AG09309 (cell line): Measurements from ENCODE around the gene TBC1D1.

Source experiments
- DNase-seq: peaks from one replicate; pipeline ENCODE4 v3.0.0-alpha.2; 2010; ENCODE audit warnings: low read depth
- H3K4me3 ChIP-seq: 2 replicates; pipeline ENCODE4 v1.5.1; 2011; ENCODE audit warnings: mild to moderate bottlenecking, low read depth, low read length, moderate library complexity; ENCODE audit not compliant: control insufficient read depth
- TF ChIP-seq, protein P1 (sequence below): IDR thresholded peaks from 2 replicates; pipeline ENCODE4 v1.5.1; 2011; ENCODE audit warnings: mild to moderate bottlenecking, low read depth, low read length, inconsistent platforms; ENCODE audit not compliant: insufficient read depth, control insufficient read depth; ENCODE audit errors: missing control alignments

TBC1D1 gene, protein sequence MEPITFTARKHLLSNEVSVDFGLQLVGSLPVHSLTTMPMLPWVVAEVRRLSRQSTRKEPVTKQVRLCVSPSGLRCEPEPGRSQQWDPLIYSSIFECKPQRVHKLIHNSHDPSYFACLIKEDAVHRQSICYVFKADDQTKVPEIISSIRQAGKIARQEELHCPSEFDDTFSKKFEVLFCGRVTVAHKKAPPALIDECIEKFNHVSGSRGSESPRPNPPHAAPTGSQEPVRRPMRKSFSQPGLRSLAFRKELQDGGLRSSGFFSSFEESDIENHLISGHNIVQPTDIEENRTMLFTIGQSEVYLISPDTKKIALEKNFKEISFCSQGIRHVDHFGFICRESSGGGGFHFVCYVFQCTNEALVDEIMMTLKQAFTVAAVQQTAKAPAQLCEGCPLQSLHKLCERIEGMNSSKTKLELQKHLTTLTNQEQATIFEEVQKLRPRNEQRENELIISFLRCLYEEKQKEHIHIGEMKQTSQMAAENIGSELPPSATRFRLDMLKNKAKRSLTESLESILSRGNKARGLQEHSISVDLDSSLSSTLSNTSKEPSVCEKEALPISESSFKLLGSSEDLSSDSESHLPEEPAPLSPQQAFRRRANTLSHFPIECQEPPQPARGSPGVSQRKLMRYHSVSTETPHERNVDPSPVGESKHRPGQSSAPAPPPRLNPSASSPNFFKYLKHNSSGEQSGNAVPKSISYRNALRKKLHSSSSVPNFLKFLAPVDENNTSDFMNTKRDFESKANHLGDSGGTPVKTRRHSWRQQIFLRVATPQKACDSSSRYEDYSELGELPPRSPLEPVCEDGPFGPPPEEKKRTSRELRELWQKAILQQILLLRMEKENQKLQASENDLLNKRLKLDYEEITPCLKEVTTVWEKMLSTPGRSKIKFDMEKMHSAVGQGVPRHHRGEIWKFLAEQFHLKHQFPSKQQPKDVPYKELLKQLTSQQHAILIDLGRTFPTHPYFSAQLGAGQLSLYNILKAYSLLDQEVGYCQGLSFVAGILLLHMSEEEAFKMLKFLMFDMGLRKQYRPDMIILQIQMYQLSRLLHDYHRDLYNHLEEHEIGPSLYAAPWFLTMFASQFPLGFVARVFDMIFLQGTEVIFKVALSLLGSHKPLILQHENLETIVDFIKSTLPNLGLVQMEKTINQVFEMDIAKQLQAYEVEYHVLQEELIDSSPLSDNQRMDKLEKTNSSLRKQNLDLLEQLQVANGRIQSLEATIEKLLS (N-terminal part only)

GRCh38 chr4:37890801-37891259, at the start of gene TBC1D1:
TBC1D1 (plus strand) TSS chr4:37891084; CDS start chr4:37902096, 11,012 bp downstream.
- TF ChIP-seq, protein P1, sequence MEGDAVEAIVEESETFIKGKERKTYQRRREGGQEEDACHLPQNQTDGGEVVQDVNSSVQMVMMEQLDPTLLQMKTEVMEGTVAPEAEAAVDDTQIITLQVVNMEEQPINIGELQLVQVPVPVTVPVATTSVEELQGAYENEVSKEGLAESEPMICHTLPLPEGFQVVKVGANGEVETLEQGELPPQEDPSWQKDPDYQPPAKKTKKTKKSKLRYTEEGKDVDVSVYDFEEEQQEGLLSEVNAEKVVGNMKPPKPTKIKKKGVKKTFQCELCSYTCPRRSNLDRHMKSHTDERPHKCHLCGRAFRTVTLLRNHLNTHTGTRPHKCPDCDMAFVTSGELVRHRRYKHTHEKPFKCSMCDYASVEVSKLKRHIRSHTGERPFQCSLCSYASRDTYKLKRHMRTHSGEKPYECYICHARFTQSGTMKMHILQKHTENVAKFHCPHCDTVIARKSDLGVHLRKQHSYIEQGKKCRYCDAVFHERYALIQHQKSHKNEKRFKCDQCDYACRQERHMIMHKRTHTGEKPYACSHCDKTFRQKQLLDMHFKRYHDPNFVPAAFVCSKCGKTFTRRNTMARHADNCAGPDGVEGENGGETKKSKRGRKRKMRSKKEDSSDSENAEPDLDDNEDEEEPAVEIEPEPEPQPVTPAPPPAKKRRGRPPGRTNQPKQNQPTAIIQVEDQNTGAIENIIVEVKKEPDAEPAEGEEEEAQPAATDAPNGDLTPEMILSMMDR: no peak
- no peak for DNase-seq
- H3K4me3 ChIP-seq: peak within 1 kb of the TSS; percentile 54

GRCh38 chr4:37844204-37844603, 46.7 kb upstream of the TBC1D1 start:
- TF ChIP-seq, protein P1: no peak
- no peak overlapping the region for H3K4me3 ChIP-seq
- DNase-seq: no peak

- no peak for DNase-seq
- H3K4me3 ChIP-seq: no peak overlapping the region
- TF ChIP-seq, protein P1: no peak
These were observed 45.7 kb upstream of the TBC1D1 start for GRCh38 chr4:37845201-37845600.

- no peak for DNase-seq
- TF ChIP-seq, protein P1: no peak
- no peak overlapping the region for H3K4me3 ChIP-seq
These were observed 43.5 kb upstream of the TBC1D1 start for GRCh38 chr4:37847311-37847884.

GRCh38 chr4:37852376-37852775, 38.5 kb upstream of the TBC1D1 start:
- TF ChIP-seq, protein P1: no peak
- DNase-seq: no peak
- no peak overlapping the region for H3K4me3 ChIP-seq

DNA sequence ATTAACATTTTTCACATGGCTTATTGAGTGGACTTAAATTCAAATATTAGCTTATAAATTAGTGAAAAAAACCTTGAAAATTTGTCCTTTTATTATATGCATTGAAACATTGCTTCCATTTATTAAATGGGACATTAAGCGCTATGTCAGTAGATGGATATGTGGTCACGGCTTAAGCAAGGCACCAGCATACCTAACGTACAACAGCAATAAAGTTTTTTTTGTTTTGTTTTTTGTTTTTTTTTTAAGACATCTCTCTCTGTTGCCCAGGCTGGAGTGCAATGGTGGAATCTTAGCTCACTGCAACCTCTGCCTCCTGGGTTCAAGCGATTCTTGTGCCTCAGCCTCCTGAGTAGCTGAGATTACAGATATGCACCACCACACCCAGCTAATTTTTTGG, 32.8 kb upstream of the TBC1D1 start:
- no peak for DNase-seq
- TF ChIP-seq, protein P1: no peak
- H3K4me3 ChIP-seq: no peak overlapping the region
